Neural progenitor cell (in vitro differentiated cells): ENCODE results near the gene PAX7.

Experiments used
- EZH2 ChIP-seq: fragments of 200-600 bp; sonication (generic); IDR thresholded peaks from 2 replicates; pipeline ENCODE4 v1.6.1; 2017; ENCODE audit warnings: antibody characterized with exemption, mild to moderate bottlenecking, moderate library complexity
- EZH2phosphoT487 ChIP-seq: fragments of 200-600 bp; sonication (generic); IDR thresholded peaks from 2 replicates; pipeline ENCODE4 v1.6.1; 2017; ENCODE audit warnings: antibody characterized with exemption
- TF ChIP-seq, protein P1 (sequence below): fragments of 200-600 bp; sonication (generic); IDR thresholded peaks from 2 replicates; pipeline ENCODE4 v1.5.1; 2017; ENCODE audit warnings: antibody characterized with exemption, mild to moderate bottlenecking

DNA sequence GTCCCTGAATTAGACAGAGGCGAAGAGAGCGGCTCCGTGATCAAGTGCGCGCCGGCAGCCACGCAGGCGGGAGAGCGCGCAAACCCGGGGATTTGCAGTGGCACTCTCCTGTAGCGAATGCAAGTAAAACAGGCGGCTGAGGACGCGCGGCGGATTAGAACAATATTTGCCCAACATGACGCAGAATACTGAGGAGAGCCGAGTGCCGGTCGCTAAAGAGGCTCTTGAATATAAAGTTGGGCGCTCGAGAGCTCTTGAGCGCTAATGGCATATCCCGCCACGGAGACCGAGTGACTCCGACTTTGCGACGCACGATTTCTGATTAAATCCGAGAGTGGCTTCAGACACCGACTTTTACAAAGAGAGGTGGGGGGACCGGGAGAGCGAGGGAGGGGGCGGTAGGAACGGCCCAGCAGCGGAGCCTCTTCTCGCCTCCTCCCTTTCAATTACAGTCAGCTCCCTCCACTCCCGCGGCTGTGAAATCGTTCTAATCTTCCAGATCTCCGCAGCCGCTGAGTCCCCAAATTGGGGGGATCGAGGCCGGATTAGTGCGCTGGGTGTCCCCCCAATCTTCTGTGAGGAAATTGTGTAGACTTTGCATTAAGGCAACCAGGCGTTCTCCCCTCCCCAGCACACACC, 2.3 kb downstream of the PAX7 start:
- TF ChIP-seq EZH2phosphoT487 (peak; percentile 80), EZH2 (peak; percentile 90)
- TF ChIP-seq, protein P1, sequence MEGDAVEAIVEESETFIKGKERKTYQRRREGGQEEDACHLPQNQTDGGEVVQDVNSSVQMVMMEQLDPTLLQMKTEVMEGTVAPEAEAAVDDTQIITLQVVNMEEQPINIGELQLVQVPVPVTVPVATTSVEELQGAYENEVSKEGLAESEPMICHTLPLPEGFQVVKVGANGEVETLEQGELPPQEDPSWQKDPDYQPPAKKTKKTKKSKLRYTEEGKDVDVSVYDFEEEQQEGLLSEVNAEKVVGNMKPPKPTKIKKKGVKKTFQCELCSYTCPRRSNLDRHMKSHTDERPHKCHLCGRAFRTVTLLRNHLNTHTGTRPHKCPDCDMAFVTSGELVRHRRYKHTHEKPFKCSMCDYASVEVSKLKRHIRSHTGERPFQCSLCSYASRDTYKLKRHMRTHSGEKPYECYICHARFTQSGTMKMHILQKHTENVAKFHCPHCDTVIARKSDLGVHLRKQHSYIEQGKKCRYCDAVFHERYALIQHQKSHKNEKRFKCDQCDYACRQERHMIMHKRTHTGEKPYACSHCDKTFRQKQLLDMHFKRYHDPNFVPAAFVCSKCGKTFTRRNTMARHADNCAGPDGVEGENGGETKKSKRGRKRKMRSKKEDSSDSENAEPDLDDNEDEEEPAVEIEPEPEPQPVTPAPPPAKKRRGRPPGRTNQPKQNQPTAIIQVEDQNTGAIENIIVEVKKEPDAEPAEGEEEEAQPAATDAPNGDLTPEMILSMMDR, result no peak
